ENCODE data around the gene LDB2. TPM values are rescaled to one million over a fixed set of nuclear protein-coding genes. Genes with fewer than 3 reads are reported as not detected.

The LDB2 gene
- total RNA-seq, 4 donors from 2014 or later, result 48.8 to 298 (median 152) TPM

DNA sequence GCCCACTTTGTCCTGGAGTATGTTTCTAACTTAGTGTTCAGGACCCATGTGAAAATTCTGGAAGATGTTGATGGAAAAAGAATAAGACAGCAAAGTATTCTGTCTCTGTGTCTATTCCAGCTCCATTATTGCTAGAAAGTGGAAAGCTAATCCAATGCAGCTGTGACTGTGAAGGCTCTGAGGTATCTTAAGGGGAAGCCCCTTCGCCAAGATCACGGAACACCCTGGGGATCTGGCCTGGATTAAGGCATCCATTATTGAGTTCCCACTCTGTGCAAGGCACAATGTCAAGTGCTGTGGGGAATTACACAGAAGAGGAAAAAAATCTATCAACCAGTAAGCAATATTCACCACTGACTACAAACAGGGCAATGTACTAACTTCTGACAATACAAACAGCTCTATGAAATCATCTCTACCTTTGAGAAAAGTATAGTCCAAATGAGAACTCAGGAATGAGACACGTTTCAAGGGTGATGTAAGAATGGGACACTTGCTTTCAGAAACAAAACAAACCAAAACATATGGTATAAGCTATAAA, 222.1 kb downstream of the LDB2 start:
- Histone ChIP-seq H3K36me3 (no peaks in the 10 kb centered on the region), H3K9me3 (no peaks in the 10 kb centered on the region), H3K27ac (peak overlapping the region in 1 of 2 donors; percentile 24), H3K4me3 (no peak overlapping the region), H3K27me3 (no peaks in the 10 kb centered on the region), H3K4me1 (peaks cover 11 to 32% of the 10 kb centered on the region in 2 donors)
- intact Hi-C loops (cut with DNase I; ENCODE audit: low total_unique reads), result no loop called here
- no peak for TF ChIP-seq POLR2A (IDR thresholded peaks at IDR 0.05)
- TF ChIP-seq, protein P1, sequence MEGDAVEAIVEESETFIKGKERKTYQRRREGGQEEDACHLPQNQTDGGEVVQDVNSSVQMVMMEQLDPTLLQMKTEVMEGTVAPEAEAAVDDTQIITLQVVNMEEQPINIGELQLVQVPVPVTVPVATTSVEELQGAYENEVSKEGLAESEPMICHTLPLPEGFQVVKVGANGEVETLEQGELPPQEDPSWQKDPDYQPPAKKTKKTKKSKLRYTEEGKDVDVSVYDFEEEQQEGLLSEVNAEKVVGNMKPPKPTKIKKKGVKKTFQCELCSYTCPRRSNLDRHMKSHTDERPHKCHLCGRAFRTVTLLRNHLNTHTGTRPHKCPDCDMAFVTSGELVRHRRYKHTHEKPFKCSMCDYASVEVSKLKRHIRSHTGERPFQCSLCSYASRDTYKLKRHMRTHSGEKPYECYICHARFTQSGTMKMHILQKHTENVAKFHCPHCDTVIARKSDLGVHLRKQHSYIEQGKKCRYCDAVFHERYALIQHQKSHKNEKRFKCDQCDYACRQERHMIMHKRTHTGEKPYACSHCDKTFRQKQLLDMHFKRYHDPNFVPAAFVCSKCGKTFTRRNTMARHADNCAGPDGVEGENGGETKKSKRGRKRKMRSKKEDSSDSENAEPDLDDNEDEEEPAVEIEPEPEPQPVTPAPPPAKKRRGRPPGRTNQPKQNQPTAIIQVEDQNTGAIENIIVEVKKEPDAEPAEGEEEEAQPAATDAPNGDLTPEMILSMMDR (IDR thresholded peaks at IDR 0.05), result no peak
- no peak for DNase-seq

DNA sequence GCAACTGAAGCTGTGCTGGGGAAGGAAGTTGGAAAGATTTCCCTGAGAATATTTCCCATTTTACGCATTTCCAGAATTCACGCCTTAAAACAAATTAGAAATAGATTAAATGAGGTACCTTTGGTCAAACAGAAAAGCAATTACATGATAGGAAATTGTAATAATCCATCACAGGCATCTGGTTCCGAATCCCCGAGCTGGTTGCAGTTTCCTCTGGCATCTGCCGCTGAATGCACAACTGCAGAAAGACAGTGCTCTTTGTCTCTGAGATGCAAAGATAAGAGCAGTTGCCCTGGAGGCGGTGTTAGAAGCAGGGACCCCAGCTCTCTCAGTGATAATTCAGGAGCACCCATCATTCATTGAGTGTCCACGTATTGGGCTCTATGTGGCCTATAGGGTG, 224.4 kb downstream of the LDB2 start:
- H3K4me1 ChIP-seq, result peaks cover 11 to 19% of the 10 kb centered on the region in 2 donors
- no peak overlapping the region for H3K4me3 ChIP-seq
- TF ChIP-seq, protein P1 (IDR thresholded peaks at IDR 0.05), result no peak
- no peak for TF ChIP-seq POLR2A (IDR thresholded peaks at IDR 0.05)
- no peaks in the 10 kb centered on the region for H3K27me3 ChIP-seq
- no peak overlapping the region for H3K27ac ChIP-seq
- no peaks in the 10 kb centered on the region for H3K36me3 ChIP-seq
- no peak for DNase-seq
- no peaks in the 10 kb centered on the region for H3K9me3 ChIP-seq
- intact Hi-C loops (cut with DNase I; ENCODE audit: low total_unique reads), result no loop called here

DNA sequence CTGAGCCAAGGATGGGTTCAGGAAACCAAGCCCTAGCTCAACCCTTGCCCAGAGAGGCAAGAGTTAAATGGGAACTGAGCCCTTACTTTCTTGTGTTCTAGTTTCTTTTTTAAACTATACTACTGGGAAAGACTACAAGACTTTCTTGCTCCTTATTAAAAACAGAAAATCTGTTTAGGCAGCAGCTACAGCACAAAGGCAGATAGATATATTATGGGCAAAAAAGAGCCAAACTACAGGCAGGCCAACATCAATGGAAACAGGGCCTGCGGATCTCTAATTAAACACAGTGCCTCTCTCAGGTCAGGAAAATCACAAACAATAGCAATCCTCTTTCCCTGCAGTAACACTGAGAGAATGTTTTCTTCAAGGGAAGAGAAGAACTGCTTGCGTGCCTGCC, 226.0 kb downstream of the LDB2 start:
- Histone ChIP-seq H3K9me3 (no peaks in the 10 kb centered on the region), H3K27me3 (no peaks in the 10 kb centered on the region), H3K36me3 (no peaks in the 10 kb centered on the region), H3K27ac (peak overlapping the region; percentile 66 to 71), H3K4me3 (no peak overlapping the region), H3K4me1 (peaks cover 11 to 15% of the 10 kb centered on the region in 2 donors)
- no peak for DNase-seq
- intact Hi-C loops (cut with DNase I; ENCODE audit: low total_unique reads), result no loop called here
- TF ChIP-seq POLR2A (IDR thresholded peaks at IDR 0.05), result no peak
- TF ChIP-seq, protein P1 (IDR thresholded peaks at IDR 0.05), result no peak

DNA sequence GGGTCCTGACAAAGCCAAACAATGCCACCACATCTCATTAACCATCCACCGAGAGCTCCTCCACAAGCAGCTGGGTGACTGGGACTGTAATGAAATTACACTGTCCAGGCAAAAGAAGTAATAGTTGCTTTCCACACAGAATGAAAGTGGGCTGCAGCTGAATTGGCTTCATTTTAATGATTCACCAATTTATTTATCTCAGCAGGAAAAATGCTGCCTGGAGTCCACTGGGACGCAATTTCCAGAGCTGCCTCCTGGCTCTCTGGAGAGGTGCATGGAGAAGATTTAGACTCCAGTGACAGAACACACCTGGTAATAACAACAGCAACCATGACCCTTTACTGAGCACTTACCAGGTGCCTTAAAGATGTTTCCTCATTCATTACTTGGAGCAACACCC, 226.7 kb downstream of the LDB2 start:
- Histone ChIP-seq H3K27me3 (no peaks in the 10 kb centered on the region), H3K9me3 (no peaks in the 10 kb centered on the region), H3K4me1 (peaks cover 8 to 11% of the 10 kb centered on the region in 2 donors), H3K36me3 (no peaks in the 10 kb centered on the region), H3K4me3 (no peak overlapping the region), H3K27ac (peak overlapping the region; percentile 66 to 71)
- DNase-seq, result no peak
- intact Hi-C loops (cut with DNase I; ENCODE audit: low total_unique reads), result no loop called here
- no peak for TF ChIP-seq POLR2A (IDR thresholded peaks at IDR 0.05)

DNA sequence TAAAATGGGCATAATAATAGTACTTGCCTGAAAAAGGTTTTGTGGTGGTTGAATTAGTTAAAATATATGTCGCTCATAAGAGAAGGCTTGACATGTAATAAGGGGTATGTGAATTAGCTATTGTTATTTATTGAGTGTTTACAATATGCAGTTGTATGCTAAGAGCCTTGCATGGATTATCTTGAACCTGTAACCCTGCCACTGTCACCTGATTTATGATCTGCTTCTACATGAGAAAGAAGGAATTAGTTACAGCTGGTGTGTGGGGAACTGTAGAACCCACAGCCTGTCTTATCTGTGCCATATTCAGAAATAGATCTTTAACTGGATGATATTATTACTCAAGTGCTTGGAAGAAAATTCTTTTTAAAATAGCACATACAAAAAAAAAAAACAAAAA, 227.7 kb downstream of the LDB2 start:
- DNase-seq, result no peak
- Histone ChIP-seq H3K27ac (no peak overlapping the region), H3K4me3 (no peak overlapping the region), H3K4me1 (peaks cover 5 to 11% of the 10 kb centered on the region in 2 donors), H3K27me3 (no peaks in the 10 kb centered on the region), H3K36me3 (no peaks in the 10 kb centered on the region), H3K9me3 (no peaks in the 10 kb centered on the region)
- intact Hi-C loops (cut with DNase I; ENCODE audit: low total_unique reads), result no loop called here
- TF ChIP-seq, protein P1 (IDR thresholded peaks at IDR 0.05), result no peak
- TF ChIP-seq POLR2A (IDR thresholded peaks at IDR 0.05), result no peak

DNA sequence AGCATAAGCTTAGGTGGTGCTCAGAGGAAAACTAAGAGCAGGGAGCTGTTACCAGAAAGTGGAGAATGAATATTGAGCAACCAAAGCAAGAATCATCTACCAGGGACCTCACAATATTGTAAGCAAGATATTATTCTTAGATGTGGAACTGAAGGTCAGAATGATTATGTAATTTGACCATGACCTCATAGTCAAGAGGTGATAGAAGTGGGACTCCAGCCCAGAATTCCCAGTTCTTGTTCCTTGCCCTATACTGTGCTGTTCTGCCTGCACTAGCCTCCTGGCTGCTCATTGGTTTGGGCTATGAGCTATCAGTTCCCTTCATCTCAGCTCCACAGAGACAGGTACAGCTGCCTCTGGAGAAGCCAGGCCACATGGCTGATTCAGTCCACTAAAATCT, 229.4 kb downstream of the LDB2 start:
- no peak for TF ChIP-seq POLR2A (IDR thresholded peaks at IDR 0.05)
- TF ChIP-seq, protein P1 (IDR thresholded peaks at IDR 0.05), result no peak
- DNase-seq, result peak; percentile 39 to 70
- intact Hi-C loops (cut with DNase I; ENCODE audit: low total_unique reads), result no loop called here
- Histone ChIP-seq H3K36me3 (no peaks in the 10 kb centered on the region), H3K27me3 (no peaks in the 10 kb centered on the region), H3K4me1 (peaks cover 5 to 11% of the 10 kb centered on the region in 2 donors), H3K27ac (peak overlapping the region; percentile 51 to 61), H3K4me3 (no peak overlapping the region), H3K9me3 (no peaks in the 10 kb centered on the region)

All from uterus (tissue), 4 donors.